Endothelial cell of umbilical vein (primary cell): ENCODE results near the gene KIF21B. TPM values are rescaled to one million over a fixed set of nuclear protein-coding genes. Genes with fewer than 3 reads are reported as not detected.

ENCODE experiments used
- BruUV-seq: library from RNA; stranded (reverse); fragments of 400-500 nt; replicated peaks from 2 replicates; lab custom pipeline; 2021; lab: Mats Ljungman, UMichigan
- CTCF ChIA-PET: fragments of 300-600, 350-600 bp; sonication (Branson Sonifier 250); formaldehyde crosslinking; loops from one replicate; lab custom pipeline; 2021; ENCODE audit warnings: antibody characterized with exemption, inconsistent platforms; lab: Charles Lee
- POLR2A ChIA-PET: fragments of 300-600, 350-600 bp; sonication (Branson Sonifier 250); formaldehyde crosslinking; loops from one replicate; lab custom pipeline; 2021; ENCODE audit warnings: antibody characterized with exemption, inconsistent platforms; lab: Charles Lee
- DNase-seq: peaks from one replicate; pipeline ENCODE4 v3.0.0-alpha.2; 2011; ENCODE audit warnings: low read depth, low spot score
- FAIRE-seq: peaks from 2 replicates; lab custom pipeline; 2011; peaks lifted over from hg19 to GRCh38; lab: Jason Lieb, UNC
- H2AFZ ChIP-seq: 2 replicates; pipeline ENCODE4 v1.6.0; 2012; ENCODE audit warnings: low read depth, low read length, control low read depth, inconsistent platforms
- H3K27ac ChIP-seq: 2 replicates; pipeline ENCODE4 v1.5.1; 2011; ENCODE audit warnings: low read depth, mild to moderate bottlenecking, control low read depth, low read length, moderate library complexity; ENCODE audit not compliant: insufficient read depth
- H3K27me3 ChIP-seq, 2 experiments: 2 replicates each; pipeline versions ENCODE4 v1.6.0 to v1.6.1; 2011; ENCODE audit warnings: low read length in 2 of 2, mixed read lengths in 1 of 2; ENCODE audit not compliant: control insufficient read depth in 2 of 2, insufficient read depth in 2 of 2
- H3K36me3 ChIP-seq, 2 experiments: 2 replicates in 1 of 2; 3 replicates in 1 of 2; pipeline ENCODE4 v1.5.1; 2011; ENCODE audit warnings: low read length in 2 of 2, mild to moderate bottlenecking in 1 of 2, moderate library complexity in 1 of 2; ENCODE audit not compliant: control insufficient read depth in 2 of 2, insufficient read depth in 2 of 2; ENCODE audit errors: extremely low read depth in 1 of 2
- H3K4me1 ChIP-seq: 3 replicates; pipeline ENCODE4 v1.5.1; 2011; ENCODE audit warnings: mild to moderate bottlenecking, low read length; ENCODE audit not compliant: control insufficient read depth, insufficient read depth; ENCODE audit errors: extremely low read depth
- H3K4me2 ChIP-seq: 2 replicates; pipeline ENCODE4 v1.6.1; 2011; ENCODE audit warnings: low read length, control low read depth, mixed read lengths; ENCODE audit not compliant: insufficient read depth
- H3K4me3 ChIP-seq, 3 experiments: fragments of 200-600 bp in 1 of 3; sonication (generic), shearing (Covaris generic) in 1 of 3; replicated peaks in 1 of 3; 2 replicates each; pipeline ENCODE4 v1.5.1; 2011 to 2016; ENCODE audit warnings: control low read depth in 3 of 3, low read length in 3 of 3, mild to moderate bottlenecking in 2 of 3, inconsistent platforms in 1 of 3, low read depth in 1 of 3, moderate library complexity in 1 of 3; ENCODE audit not compliant: insufficient read depth in 1 of 3
- H3K79me2 ChIP-seq: 2 replicates; pipeline ENCODE4 v1.6.0; 2012; ENCODE audit warnings: low read length, inconsistent platforms; ENCODE audit not compliant: control insufficient read depth, insufficient read depth
- H3K9ac ChIP-seq: replicated peaks from 2 replicates; pipeline ENCODE3; 2011; ENCODE audit warnings: low read length, control low read depth; ENCODE audit not compliant: insufficient read depth; ENCODE audit errors: extremely low read depth
- H3K9me1 ChIP-seq: replicated peaks from 3 replicates; pipeline ENCODE4 v1.6.0; 2011; ENCODE audit warnings: mild to moderate bottlenecking, low read length; ENCODE audit not compliant: control insufficient read depth, insufficient read depth; ENCODE audit errors: extremely low read depth
- H3K9me3 ChIP-seq: replicated peaks from 2 replicates; pipeline ENCODE4 v1.5.1; 2012; ENCODE audit warnings: low read length, inconsistent platforms; ENCODE audit not compliant: control insufficient read depth, insufficient read depth
- H4K20me1 ChIP-seq: replicated peaks from 2 replicates; pipeline ENCODE3; 2011; ENCODE audit warnings: mild to moderate bottlenecking, low read length; ENCODE audit not compliant: control insufficient read depth, insufficient read depth; ENCODE audit errors: extremely low read depth
- EZH2 ChIP-seq: IDR thresholded peaks from 2 replicates; pipeline ENCODE4 v1.6.1; 2012; ENCODE audit warnings: borderline replicate concordance, low read depth, mild to moderate bottlenecking, moderate library complexity, low read length, inconsistent platforms; ENCODE audit not compliant: severe bottlenecking
- FOS ChIP-seq: IDR thresholded peaks from 2 replicates; pipeline ENCODE4 v1.6.1; 2011; ENCODE audit warnings: mild to moderate bottlenecking, low read length, moderate library complexity, borderline replicate concordance; ENCODE audit not compliant: insufficient read depth
- GATA2 ChIP-seq: IDR thresholded peaks from 2 replicates; pipeline ENCODE4 v1.7.0; 2011; ENCODE audit warnings: low read depth, mild to moderate bottlenecking, moderate library complexity, mixed read lengths, low read length; ENCODE audit not compliant: insufficient read length, insufficient read depth
- JUN ChIP-seq: IDR thresholded peaks from 2 replicates; pipeline ENCODE4 v1.6.1; 2011; ENCODE audit warnings: borderline replicate concordance, low read depth; ENCODE audit not compliant: insufficient read length, insufficient read depth
- MYC ChIP-seq: IDR thresholded peaks from one replicate; pipeline ENCODE4 v1.6.1; 2011; ENCODE audit warnings: mild to moderate bottlenecking, low read depth, low read length
- POLR2A ChIP-seq: IDR thresholded peaks from 2 replicates; pipeline ENCODE4 v1.6.1; 2012; ENCODE audit warnings: low read depth, mild to moderate bottlenecking, control low read depth, low read length
- POLR2AphosphoS5 ChIP-seq: IDR thresholded peaks from 2 replicates; pipeline ENCODE4 v1.6.1; 2012; ENCODE audit warnings: low read depth, mild to moderate bottlenecking, control low read depth, low read length, moderate library complexity; ENCODE audit not compliant: insufficient read depth
- dilution Hi-C: fragments of 300-500 bp; cut with MboI; formaldehyde crosslinking; loops from one replicate; pipeline ENCODE4 v1.15.0; 2019; ENCODE audit warnings: low sequenced_read_pairs; ENCODE audit not compliant: extremely low pct_ligation_motif_present
- intact Hi-C: fragments of 100-400 bp; cut with micrococcal nuclease; formaldehyde crosslinking; loops from one replicate; pipeline ENCODE4 v1.10.0; 2022
- polyA plus RNA-seq, 4 experiments: library from polyadenylated mRNA; depleted of rRNA in 3 of 4; stranded (reverse) in 3 of 4; unstranded in 1 of 4; fragments of >200 nt; gene quantifications; 2 replicates each; pipeline versions ENCODE4 v1.2.1 to v1.2.3, GENCODE V29; 2011 to 2012; ENCODE audit warnings: missing spikeins in 1 of 4
- total RNA-seq: library from RNA; stranded (reverse); gene quantifications from 2 replicates; pipeline ENCODE4 v1.2.3, GENCODE V29; 2021
- TF ChIP-seq, protein P1 (sequence below): IDR thresholded peaks from 2 replicates; pipeline ENCODE4 v1.6.1; 2011; ENCODE audit not compliant: insufficient read depth, insufficient read length
- TF ChIP-seq, protein P2 (sequence below), 2 donors: IDR thresholded peaks; 1 replicate in 1 of 2; 2 replicates in 1 of 2; pipeline ENCODE4 v1.5.1; 2011; ENCODE audit warnings: low read length in 2 of 2, mild to moderate bottlenecking in 2 of 2, moderate library complexity in 2 of 2, control low read depth in 1 of 2, inconsistent platforms in 1 of 2, low read depth in 1 of 2; ENCODE audit not compliant: insufficient read depth in 1 of 2; ENCODE audit errors: extremely low read depth in 1 of 2

Gene KIF21B
- total and polyA plus RNA-seq, 2 donors (not counting 3 experiments of a cell fraction or from before 2014, with no cell fraction given), result 1.9 to 4.4 TPM

DNA sequence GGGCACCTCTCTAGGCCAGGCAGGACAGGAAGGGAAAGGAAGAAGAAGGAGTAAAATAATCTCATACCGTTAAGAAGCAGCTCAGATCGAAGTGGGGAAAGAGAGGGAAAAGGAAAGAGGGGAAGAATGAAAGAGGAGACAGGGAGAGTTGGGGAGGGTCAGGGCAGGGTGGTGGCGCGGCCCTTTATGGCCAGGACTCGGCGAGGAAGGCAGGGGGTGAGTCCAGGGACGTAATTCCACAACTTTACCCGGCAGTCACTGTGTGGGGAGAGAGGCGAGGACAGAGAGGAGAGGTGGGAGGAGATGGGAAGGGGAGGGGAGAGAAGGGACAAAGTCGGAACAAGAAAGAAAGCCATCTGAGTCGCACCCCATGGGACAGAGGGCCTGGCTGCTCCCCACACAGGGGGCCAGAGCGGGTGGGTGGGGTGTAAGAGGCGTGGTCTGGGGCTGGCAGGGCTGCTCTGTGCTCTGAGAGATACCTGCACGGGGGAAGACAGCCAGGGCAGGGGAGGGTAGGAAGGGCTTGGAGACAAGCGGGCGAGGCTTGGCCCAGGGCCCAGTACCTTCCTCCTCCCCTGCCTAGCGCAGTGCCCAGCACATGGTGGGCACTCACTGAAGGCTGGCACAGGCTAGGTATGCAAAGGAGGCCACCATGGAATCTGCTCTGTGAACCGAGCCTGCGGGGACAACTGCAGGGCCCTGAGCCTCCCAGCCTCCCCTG lies 49.4 kb downstream of the KIF21B start:
- Histone ChIP-seq H3K4me1 (no peaks in the 10 kb centered on the region), H3K27me3 (no peaks in the 10 kb centered on the region), H4K20me1 (no peaks in the 10 kb centered on the region), H3K27ac (no peak overlapping the region), H3K4me3 (no peak overlapping the region), H2AFZ (no peak overlapping the region), H3K9ac (no peak overlapping the region), H3K79me2 (no peaks in the 10 kb centered on the region), H3K4me2 (no peak overlapping the region), H3K36me3 (no peaks in the 10 kb centered on the region), H3K9me1 (no peaks in the 10 kb centered on the region), H3K9me3 (no peaks in the 10 kb centered on the region)
- BruUV-seq, result no TSS peak
- ChIA-PET CTCF (interaction anchor here (1.2 to 11.4 kb wide), 6 partner anchors 36 to 146 kb away, joined by 3 to 586 read pairs (median 76); partner anchors contain the start of gene KIF21B), POLR2A (no interaction called here)
- intact Hi-C loops (loop anchor here (5.0 kb wide), 1 partner anchor 352 kb away; the partner anchor contains the start of gene KIF14), dilution Hi-C loops (no loop called here)
- no peak for TF ChIP-seq POLR2A
- TF ChIP-seq, protein P1, sequence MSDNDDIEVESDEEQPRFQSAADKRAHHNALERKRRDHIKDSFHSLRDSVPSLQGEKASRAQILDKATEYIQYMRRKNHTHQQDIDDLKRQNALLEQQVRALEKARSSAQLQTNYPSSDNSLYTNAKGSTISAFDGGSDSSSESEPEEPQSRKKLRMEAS, result no peak
- FAIRE-seq, result no peak
- DNase-seq, result no peak

DNA sequence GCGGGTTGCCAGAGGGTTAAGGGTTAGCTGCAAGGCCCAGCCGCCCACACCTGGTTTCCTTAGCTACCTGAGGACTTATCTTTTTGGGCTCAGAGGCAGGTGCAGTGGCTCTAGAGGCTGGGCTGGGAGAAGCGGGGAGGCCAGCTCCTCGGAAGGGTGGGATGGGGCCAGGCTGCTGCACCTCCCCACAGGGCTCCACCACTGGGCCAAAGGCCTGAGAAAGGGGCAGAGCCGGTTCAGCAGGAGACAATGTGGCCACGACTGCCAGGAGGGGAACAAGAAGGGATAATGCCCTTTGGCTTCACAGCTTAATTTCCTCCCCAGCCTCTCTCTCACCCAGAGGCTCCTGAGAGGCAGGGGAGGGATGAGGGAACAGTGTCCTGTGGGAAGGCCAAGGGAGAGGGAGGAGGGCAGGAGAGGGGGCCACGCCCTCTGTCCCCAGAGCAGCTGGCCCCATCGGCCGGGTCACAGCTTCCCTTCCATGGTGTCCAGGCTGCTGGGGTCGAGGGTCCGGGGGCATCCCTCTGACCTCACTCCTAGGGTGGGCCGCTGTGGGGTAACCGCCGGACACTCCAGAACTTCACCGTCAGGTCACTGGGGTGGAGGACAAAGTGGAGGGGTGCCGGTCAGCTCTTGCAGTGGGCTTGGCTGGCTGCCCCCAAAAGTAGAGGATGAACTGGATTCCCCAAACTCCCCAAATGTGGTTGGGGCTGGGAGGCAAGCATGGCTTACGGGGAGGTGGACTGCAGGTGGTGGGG lies 50.4 kb downstream of the KIF21B start:
- no peak overlapping the region for H2AFZ ChIP-seq
- no TSS peak for BruUV-seq
- H3K4me2 ChIP-seq, result no peak overlapping the region
- intact Hi-C loops (loop anchor here (1.0 to 5.0 kb wide), 5 partner anchors 70 to 351 kb away; partner anchors contain the start of gene KIF14), dilution Hi-C loops (no loop called here)
- no peaks in the 10 kb centered on the region for H3K79me2 ChIP-seq
- H4K20me1 ChIP-seq, result no peaks in the 10 kb centered on the region
- no peak overlapping the region for H3K27ac ChIP-seq
- FAIRE-seq, result no peak
- no peaks in the 10 kb centered on the region for H3K27me3 ChIP-seq
- H3K9me3 ChIP-seq, result no peaks in the 10 kb centered on the region
- no peak for TF ChIP-seq MYC
- TF ChIP-seq POLR2AphosphoS5, result no peak
- TF ChIP-seq POLR2A, result no peak
- TF ChIP-seq, protein P2, sequence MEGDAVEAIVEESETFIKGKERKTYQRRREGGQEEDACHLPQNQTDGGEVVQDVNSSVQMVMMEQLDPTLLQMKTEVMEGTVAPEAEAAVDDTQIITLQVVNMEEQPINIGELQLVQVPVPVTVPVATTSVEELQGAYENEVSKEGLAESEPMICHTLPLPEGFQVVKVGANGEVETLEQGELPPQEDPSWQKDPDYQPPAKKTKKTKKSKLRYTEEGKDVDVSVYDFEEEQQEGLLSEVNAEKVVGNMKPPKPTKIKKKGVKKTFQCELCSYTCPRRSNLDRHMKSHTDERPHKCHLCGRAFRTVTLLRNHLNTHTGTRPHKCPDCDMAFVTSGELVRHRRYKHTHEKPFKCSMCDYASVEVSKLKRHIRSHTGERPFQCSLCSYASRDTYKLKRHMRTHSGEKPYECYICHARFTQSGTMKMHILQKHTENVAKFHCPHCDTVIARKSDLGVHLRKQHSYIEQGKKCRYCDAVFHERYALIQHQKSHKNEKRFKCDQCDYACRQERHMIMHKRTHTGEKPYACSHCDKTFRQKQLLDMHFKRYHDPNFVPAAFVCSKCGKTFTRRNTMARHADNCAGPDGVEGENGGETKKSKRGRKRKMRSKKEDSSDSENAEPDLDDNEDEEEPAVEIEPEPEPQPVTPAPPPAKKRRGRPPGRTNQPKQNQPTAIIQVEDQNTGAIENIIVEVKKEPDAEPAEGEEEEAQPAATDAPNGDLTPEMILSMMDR (IDR thresholded peaks at IDR 0.05; ENCODE audit: extremely low read depth in 1 of 2, insufficient read depth in 1 of 2, low read depth in 1 of 2, low read length in 2 of 2), result no peak
- TF ChIP-seq, protein P1, result no peak
- TF ChIP-seq FOS, result no peak
- no peak for TF ChIP-seq EZH2
- no peak for TF ChIP-seq JUN
- TF ChIP-seq GATA2, result no peak
- no peak overlapping the region for H3K4me3 ChIP-seq
- no peak overlapping the region for H3K9ac ChIP-seq
- H3K9me1 ChIP-seq, result no peaks in the 10 kb centered on the region
- no peak for DNase-seq
- no peaks in the 10 kb centered on the region for H3K4me1 ChIP-seq
- H3K36me3 ChIP-seq, result no peaks in the 10 kb centered on the region
- ChIA-PET CTCF (interaction anchor here (1.2 to 11.4 kb wide), 22 partner anchors 13 to 437 kb away, joined by 3 to 586 read pairs (median 14); partner anchors contain the start of gene KIF21B), POLR2A (no interaction called here)
